HG03432 (cell line): ENCODE results near the gene INKA2.

ENCODE experiments used
- ATAC-seq: cut with Tn5 transposase; IDR thresholded peaks from one replicate; pipeline ENCODE4 v1.9.1; 2021; ENCODE audit warnings: mild to moderate bottlenecking, moderate library complexity; ENCODE audit not compliant: unreplicated experiment

Gene INKA2

DNA sequence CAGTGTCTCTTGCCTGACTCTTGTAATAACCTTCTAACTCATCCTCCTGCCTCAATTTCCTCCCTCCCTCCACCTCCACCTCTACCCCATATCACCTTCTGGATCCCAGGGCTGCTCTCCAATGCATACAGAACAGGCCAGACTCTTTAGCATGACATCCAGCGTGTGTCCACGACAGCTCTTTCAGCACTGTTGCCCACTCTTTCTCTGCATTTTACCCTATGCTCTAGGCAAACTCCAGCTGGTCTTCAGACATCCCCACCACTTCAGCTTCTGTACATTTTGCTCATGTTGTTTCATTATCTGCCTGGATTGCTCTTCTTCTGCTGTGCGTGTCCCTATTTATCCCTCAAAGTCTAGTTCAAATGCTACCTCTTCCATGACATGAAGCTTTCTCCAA is 4.8 kb downstream of the INKA2 start:
- ATAC-seq, result no peak

DNA sequence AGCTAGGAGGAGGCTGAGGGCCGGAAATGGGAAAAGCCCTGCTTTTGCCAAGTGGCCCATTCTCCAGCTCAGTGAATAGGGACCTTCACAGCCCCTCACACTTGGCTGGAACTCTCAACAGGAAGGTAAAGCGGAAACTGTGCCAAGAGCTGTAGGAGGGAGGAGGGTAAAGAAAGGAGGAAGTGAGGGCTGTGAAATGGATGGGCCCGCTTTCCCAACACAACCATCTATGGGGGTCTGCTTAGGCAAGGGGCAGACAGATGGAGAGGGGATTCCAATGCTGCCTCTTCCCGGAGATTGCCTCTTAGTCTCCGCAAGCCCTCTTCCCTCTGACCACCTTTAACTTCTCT is 5.2 kb downstream of the INKA2 start:
- ATAC-seq, result no peak

DNA sequence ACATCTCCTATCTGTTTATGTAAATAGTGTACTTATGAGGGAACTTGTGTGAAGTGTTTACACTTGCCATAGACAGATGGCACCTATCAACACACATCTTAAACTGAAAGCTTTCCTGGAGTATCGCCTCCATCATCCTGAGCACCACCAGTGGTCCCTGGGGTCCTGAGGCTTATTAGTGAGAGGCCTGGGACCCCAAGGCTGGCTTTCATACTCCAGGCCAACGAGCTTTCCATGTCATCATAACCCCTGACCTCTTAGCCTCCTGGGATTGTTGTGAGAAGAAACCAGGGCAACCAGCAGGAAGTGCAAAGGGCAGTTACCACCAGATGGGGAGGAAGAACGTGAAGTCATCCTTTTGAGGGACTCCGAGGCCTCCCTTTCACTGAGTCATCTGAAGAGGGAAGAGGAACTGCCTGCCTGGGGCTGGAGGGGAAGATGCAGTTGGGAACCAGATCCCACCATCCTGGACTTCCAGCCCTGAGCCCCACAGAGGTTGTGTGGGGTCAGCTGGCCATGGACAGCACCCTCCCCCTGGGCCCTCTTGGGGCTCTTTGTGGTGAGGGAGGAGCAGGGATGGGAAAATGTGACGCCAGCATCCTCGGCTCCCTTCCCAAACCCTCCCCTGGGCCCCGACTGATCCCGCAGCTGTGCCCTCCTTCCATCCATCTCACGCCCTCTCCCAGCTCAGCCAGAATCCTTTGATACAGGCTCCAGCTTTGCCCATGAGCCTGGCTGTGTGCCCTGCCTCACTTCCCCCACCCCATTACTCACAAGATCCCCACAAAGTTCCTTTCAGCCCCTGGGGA is 5.8 kb downstream of the INKA2 start:
- no peak for ATAC-seq

GRCh38 chr1:111732718-111733117 is 6.5 kb downstream of the INKA2 start:
- ATAC-seq, result no peak

GRCh38 chr1:111731956-111732355 is 7.2 kb downstream of the INKA2 start:
- no peak for ATAC-seq

DNA sequence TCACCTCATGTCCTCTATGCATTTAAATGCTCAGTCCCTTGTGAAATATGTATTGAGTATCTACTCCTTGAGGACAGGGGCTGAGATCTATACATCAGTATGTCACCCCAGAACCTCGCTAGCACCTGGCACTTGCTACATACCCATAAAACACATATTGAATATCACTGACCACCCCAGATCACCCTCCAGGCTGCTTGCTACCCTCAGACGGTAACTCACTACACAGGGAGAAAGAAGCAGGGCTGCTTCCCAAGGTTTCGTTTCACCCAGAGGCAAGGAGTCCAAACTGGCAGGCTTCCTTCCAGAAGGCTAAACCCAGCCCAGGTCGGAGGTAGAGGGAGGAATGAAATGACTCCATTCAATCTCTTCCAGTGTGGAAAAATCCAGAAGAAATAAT is 8.5 kb downstream of the INKA2 start:
- no peak for ATAC-seq

GRCh38 chr1:111729946-111730681 is 9.1 kb downstream of the INKA2 start:
- no peak for ATAC-seq

- ATAC-seq, result no peak
These were observed 9.8 kb downstream of the INKA2 start for GRCh38 chr1:111729271-111729921.

GRCh38 chr1:111727056-111727455 is 12.1 kb downstream of the INKA2 start:
- no peak for ATAC-seq

DNA sequence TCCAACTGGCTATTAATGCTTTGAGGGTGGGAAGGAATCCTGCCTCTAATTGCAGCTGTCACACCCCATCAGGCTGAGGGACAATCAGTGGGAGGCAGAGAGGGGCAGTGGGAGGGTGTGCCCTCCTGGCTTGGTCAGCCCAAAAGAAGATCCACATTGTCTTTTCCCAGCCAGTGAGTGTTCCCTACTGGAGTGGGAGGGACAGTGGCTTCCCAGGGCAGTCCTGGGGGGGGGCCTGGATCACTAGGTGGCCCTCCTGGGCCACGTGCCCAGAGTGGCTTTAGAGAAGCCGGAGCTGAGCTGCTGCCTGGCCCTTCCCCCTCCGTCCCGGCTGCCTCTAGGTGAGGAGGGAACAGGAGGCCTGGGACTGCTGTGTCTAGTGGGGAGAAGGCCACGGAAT is 14.0 kb downstream of the INKA2 start:
- no peak for ATAC-seq

GRCh38 chr1:111723871-111724270 is 15.3 kb downstream of the INKA2 start:
- ATAC-seq, result no peak

DNA sequence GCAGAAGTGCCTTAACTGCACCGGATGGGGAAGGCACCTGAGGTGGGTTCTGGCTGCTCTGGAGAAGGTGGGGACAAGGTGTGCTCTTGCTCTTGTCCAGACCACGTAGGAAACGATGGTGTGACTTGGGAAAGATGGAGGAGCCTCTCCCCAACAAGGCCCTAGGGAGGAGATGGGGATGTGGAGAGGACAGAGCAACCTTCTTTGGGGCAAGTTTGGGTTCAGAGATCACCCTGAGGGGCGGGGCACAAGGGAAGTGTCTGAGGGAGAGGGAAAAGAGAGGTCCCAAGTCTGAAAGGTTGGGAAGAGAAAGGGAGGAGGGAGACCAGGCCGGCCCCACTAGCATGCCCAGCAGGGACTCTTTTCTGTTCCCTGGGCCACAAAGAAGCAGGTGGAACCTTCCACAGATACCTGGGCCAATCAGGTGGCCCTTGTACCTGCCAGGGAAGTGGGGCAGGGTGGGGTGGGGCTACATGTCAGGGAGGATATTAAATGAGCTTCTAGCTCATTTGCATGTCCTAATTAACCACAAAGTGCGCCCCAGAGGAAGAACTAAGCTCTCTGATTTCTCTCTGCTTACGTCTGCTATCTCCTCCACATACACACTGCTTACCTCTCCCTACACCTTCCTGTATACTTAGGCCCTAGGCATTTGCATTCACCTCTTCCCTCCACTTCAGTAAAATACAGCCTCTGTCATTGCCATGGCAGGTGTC is 15.9 kb downstream of the INKA2 start:
- ATAC-seq, result no peak

GRCh38 chr1:111720977-111721786 is 18.0 kb downstream of the INKA2 start:
- ATAC-seq, result no peak

GRCh38 chr1:111720274-111720976 is 18.8 kb downstream of the INKA2 start:
- ATAC-seq, result no peak

- ATAC-seq, result no peak
These were observed 19.5 kb downstream of the INKA2 start for GRCh38 chr1:111719674-111720132.

GRCh38 chr1:111719135-111719534 is 20.1 kb downstream of the INKA2 start:
- ATAC-seq, result no peak

DNA sequence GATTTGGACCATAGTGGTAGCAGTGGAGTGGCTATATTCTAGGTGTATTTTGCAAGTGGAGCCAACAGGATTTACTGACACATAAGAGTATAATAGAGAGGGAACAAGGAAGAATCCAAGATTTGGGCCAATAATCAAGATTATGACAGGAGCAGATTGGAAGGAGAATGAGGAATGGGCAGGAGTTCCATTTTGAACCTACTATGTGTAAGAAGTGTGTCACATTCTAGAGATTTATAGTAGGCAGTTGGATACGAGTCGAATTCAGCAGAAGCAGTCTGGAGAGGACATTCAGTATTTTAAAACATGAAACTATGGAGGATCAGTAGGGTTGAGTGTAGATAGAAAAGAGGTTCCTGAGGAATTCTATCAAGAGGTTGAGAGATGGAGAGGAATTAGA is 21.7 kb downstream of the INKA2 start:
- no peak for ATAC-seq

DNA sequence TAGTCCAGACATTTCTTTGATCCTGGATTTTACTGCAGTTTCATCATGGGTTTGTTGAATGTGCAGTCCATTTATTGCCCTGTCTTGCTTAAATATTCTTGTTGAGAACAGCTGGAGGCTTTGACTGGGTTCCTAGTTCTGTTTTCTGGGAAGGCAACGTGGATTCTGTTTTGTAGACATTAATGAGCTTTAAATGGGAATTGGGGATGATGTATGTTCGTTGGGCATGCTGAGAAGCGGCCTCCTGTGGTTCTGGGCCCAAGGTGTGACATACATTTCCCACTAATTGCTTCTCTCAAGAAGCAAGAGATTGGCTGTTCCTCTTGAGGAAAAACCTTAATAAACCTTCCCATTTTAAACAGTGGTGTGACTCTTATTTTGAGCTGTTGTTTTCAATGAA is 22.9 kb downstream of the INKA2 start:
- ATAC-seq, result no peak

- ATAC-seq, result no peak
These were observed 29.2 kb downstream of the INKA2 start for GRCh38 chr1:111709986-111710385.

DNA sequence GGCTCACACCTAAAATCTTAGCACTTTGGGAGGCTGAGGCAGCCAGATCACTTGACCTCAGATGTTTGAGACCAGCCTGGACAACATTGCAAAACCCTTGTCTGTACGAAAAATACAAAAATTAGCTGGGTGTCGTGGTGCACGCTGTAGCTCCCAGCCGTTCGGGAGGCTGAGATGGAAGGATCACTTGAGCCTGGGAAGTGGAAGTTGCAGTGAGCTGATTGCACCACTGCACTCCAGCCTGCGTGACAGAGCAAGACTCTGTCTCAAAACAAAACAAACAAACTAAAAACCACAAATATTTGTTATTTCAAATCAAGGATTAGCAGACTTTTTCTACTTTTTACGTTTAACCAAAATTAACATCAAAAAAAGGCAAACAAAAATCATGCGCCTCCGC is 31.3 kb downstream of the INKA2 start:
- no peak for ATAC-seq
